ENCODE results near the gene NEGR1.

Gene NEGR1

GRCh38 chr1:72111662-72112061 is 170.7 kb downstream of the NEGR1 start:
- no peak for DNase-seq

GRCh38 chr1:72109916-72110315 is 172.4 kb downstream of the NEGR1 start:
- no peak for DNase-seq

DNA sequence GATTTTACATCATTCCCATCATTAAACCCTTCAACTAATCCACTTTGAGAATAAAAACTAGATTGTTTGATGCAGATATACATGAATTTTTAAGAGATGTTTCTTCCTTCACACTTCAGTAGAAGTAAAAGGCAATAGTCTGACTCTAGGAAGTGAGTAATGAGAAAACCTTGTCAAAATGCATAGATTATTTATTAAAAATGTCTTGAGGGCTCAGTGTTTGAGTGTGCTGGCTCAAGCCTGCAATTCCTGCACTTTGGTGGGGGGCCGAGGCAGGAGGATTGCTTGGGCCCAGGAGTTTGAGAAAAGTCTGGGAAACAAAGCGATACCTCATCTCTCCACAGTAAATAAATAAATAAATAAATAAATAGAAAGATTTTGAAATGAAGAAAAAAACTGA is 177.1 kb downstream of the NEGR1 start:
- no peak for DNase-seq

DNA sequence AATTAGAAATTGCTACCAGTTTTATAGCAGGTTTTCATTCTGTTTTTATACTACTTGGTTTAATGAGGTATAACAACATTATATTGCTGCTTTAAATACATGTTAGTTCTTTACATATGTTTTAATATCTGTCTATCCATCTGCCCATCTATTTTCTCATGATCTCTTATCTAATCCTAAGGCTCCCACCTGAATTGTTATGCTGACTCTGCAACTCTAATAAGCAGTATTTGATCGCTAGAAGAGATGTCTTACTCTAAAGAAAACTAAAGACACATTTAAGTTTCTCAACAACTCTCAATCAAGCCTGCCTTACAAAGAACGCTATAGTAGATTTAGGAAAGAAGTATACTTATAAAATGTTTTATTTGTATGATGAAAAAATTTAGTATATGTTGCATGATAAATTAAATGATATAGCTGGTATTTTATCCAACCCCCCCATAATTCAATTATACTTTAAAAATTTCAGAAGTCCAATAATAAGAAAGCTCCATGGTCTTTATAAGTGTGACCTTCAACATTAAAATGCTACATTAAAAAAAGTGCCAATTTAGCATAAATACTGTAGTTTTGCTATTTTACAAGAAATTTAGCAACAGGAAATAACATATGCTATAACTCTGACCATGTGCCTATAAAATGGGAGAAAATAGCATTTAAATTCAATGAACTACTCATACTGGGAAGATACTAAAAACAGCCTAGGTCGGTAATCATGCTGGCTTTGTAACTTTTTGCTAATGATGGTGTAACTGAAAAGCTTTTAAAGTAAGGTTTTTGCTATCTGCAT is 180.3 kb downstream of the NEGR1 start:
- DNase-seq, result no peak

GRCh38 chr1:72100771-72101170 is 181.6 kb downstream of the NEGR1 start:
- DNase-seq, result no peak

DNA sequence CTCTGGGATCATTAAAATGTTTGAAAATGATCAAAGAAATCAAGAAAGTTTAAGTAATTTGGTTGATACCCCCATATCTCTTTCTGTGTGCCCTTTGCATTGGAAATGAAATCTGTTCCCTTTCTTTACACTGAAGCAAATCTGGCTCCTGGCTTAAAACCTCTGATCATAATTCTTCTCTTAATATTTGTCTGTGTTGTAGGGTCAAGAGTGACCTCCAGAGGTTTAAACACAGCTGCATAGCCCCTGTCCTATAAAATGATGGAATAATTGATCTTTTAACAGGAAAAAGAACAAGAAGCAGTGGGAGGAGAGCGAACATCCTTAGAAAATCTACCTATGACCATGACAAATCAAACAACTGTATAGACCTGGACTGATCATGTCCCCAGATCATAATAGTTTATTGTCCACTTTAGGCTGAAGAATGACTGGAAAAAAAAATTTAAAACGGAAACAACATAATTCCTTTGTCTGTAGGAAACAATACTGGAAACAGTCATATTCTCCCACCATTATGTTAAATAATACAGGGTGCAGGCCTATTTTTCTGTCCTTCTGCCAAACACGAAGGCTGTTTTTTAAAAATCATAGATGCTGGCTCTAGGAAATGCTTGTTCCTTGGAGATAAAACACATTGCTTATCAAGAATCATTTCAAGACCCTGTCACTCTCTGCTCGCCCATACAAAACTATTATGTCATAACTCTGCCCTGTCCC is 184.3 kb downstream of the NEGR1 start:
- DNase-seq, result no peak

- DNase-seq, result no peak
Measured at GRCh38 chr1:72094209-72094608, 188.1 kb downstream of the NEGR1 start.

- no peak for DNase-seq
Measured at GRCh38 chr1:72086394-72086793, 195.9 kb downstream of the NEGR1 start.

DNA sequence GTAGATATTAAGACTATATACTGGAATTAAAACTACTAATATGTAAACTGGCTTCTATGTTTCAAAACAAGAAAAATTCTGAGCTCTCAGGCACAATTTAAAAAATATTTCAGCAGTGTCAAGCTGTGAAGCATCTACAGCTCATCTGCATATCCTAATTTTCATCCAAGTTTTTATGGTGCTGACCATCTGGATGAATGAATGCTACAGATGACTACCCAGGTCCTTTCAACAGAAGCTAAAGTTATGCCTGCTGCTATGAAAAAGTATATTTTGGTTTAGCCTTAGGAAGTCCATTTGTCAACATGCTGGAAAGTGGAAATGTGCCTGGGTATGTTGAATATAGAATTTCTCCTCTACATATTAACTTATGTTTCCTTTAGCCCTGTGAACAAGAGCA is 206.9 kb downstream of the NEGR1 start:
- DNase-seq, result no peak

GRCh38 chr1:72066431-72066830 is 215.9 kb downstream of the NEGR1 start:
- DNase-seq, result no peak

DNA sequence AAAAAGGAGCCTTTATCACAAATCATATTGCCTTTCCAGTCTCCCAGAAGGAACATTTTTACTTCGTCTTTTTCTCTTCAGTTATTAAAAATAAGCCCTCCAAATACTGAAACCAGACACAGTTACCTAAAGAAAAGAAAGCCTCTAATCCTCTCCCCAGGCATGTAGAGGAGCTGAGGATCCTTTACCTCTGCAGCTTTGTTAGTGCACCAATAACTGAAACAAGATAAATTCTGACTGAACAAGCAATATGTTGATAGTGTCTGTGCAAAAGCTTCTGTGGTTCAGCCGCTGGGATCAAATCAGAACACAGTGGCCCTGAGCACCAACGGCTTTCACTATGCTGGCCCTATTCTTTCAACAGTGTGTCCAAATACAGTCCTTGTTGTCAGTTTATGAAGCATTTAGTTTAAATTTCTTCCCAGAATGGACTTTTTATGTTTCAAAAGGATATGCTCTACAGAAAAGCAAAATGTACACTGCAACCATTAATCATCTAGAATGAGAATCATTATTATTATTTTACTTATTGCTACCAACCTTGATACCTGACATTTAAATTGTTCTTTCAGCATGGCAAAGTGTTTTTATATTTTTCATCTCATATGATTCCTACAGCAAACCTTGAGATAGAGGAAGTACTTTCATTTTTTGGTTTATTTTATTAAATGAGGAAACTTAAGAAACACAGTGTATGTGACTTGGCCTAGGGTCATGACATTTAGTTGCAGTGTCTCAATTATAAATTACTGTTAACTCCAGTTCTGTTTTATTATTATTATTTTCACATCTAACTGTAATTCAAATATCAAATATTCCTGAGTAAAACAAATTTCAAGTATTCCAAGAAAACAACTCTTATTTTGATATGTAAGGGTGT is 217.9 kb downstream of the NEGR1 start:
- no peak for DNase-seq

DNA sequence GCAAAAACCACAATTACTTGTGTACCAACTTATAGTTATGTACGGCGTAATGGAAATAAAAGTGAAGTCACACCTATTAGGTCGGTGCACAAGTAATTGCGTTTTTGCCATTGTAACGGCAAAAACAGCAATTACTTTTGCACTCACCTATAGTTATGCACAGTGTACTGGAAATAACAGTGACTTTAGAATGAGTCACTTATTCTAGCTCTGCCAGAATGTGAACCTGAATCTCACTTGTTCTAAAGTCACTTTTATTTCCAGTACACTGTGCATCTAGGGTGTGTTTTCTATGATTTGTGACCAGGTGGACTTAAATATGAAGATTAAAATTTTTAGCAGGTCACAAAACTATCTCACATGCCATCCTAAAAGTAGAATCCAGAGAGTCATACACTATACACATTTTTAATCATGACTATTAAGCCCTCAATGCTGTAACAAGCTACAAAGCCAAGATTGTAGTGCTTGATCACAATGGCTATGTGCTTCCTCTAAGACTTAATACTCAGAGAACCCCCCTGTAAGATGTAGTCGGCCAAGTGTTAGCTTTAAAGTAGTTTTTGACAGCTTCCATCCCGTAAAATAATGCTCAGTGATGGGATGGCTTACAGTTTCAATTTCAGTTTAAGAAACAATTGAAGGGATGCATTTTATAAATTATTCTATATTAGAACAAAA is 218.8 kb downstream of the NEGR1 start:
- DNase-seq, result no peak

DNA sequence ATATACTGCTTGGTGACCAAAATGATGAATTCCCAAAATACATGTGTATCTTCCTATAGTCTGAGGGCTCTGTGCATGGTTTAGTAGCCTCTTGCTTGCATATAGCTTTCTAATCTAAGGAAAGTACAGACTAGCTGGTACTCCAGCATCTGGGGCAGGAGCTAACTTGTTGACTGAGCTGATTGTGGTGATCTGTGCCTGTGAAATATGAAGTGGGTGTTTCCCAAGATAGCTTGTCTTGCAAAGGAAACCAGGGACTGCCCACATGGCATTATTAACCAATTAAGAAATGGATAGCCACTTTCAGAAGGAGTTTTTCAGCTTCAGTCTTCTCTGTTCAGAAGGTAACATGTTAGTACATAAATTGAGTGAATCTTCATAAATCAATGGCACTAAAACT is 219.8 kb downstream of the NEGR1 start:
- no peak for DNase-seq

DNA sequence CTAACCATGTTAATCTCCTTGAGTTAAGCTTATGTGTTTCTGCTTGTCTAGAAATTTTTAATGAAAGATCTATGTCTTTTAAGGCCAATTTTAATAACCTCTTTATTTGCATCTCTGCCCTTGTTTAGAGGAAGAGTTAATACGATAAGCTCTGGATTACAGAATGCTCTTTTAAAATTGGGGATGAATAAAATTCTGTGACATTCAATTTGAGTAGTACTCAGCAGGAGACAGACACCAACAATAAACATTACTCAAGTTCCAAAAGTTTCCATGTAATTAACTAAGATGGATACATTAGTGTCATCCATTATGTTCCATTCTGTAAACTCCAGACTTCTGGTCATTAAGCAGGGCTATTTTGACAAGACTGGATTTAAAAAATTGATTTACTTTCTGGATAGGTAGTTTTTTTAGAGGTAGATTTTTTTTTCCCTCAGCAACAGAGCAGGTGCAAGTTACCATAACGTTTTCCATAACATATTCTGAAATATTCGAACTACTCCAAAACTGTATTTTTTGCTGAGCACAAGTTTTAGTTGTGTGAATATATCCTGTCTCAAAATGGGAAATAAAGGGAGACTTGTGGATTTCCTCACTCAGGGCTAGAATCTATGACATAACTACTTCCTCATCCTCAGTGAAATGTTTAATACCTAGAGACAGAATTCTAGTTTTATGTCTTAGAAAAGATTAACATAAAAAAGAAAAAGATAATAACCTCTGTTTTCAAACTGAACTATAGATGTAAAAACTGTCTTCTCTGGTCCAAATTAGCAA is 221.7 kb downstream of the NEGR1 start:
- DNase-seq, result peak; percentile 85

- no peak for DNase-seq
Measured at GRCh38 chr1:72056516-72056915, 225.8 kb downstream of the NEGR1 start.

DNA sequence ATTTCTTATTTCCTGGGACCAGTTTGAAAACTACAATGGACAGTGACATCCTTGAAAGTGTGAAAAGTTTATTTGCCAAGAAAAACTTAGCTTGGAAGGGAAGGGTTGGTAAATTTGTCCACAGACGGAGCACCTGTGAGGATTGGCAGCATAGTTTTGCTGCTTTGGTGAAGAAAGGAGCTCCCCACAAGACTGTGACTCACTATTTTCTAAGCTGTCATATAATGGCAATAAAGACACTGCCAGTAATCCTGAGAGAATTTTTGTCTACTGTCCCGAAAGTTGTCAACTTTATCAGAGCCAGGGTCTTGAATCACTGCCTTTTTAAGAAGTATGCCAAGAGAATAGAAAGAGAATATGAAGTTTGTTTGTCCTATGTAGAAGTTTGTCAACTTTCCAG is 230.8 kb downstream of the NEGR1 start:
- no peak for DNase-seq

- no peak for DNase-seq
Measured at GRCh38 chr1:72050551-72050950, 231.8 kb downstream of the NEGR1 start.

GRCh38 chr1:72037745-72038343 is 244.5 kb downstream of the NEGR1 start:
- peak; percentile 37 for DNase-seq

DNA sequence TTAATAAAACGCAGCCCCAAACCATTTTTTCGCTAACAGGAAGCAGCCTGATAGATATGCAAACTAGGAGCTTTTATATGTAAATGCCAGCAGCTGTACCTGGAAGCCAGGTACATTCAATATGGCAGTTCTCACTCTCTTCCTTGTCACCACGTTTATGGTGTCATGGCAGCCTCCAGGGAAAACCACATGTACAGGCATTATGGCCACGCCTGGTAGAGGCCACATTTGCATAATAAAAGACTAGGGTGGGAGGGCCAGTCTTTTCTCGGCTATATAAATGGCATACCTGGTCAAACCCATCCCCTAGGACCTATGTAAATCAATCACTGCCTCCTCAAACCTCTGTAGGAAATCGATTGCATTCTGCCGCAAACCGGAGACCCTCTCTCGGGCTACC is 247.5 kb downstream of the NEGR1 start:
- no peak for DNase-seq

DNA sequence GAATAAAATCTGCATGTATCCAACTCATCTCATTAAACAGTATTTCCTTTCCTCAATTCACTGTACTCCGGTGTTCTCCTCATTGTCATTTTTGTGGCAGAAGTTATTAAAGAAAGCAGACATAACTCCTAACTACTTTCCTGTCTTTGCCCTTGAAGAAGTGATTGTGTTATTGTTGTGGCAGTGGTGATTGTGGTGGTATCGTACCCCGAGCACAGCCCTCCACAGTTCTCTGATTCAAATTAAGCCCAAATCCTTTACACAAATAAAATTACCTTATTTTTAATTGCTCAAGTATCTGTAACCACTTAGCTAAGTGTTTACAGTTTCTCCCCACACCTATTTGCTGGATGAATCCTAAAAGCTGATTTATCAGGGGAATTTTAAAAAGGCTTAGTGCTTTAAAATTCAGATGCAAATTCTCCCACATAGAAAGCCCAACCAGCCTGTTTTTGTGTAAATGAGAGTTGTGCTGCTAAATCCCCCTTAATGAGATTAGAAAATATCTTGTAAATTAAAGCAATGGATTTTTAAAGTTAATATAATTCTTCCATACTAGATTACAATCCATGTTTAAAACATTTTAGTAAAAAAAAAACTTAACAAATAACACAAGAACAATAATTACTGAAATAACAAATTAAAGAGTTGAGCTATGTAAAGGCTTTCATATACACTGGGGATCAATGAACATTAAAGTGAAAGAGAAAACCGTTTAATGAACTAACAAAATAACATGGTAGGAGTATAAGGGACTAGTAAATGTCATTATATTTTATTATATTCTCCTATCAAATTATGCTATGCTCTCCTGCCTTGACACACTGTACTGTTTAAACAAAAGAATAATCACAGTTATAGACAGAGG is 259.0 kb downstream of the NEGR1 start:
- DNase-seq, result no peak

DNA sequence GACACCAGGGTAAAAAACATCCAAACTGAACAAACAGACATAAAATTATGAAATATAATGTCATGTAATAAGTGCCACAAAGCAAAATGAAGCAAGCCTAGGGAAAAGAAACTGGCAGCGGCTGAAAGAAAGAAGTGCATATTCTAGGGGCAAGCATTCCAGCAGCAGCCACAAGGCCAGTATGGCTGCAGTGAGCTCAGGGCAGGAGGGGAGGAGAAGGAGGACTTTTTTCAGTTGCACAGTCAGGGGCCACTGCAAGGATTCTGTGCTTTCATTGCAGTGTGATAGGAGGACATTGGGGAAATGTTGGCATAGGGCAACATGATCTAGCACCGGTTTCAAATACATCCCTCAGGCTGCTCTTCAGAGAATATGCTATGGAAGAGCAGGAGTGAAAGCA is 263.8 kb downstream of the NEGR1 start:
- no peak for DNase-seq

All from eye (tissue), 1 donor.